Activated B cell treated with CpG ODN at 0.5 μM for 24 hours (primary cell): ENCODE results near the gene SLC35A3. TPM values are rescaled to one million over a fixed set of nuclear protein-coding genes. Genes with fewer than 3 reads are reported as not detected.
"Not testable (repeated sequence)": the region's sequence is repeated elsewhere in the genome, so short reads cannot be mapped to it uniquely, and the experiment has no call there.

Source experiments
- ATAC-seq: fragments of 200-7000 bp; cut with Tn5 transposase; one replicate; pipeline ENCODE4 v1.10.0; 2021; ENCODE audit warnings: low read depth, mild to moderate bottlenecking, moderate library complexity
- CTCF ChIA-PET: fragments of 350-600 bp; sonication (Branson Sonifier 250); formaldehyde crosslinking; loops from one replicate; lab custom pipeline; 2021; ENCODE audit warnings: antibody characterized with exemption; lab: Charles Lee
- POLR2A ChIA-PET: fragments of 350-600 bp; sonication (Branson Sonifier 250); formaldehyde crosslinking; loops from one replicate; lab custom pipeline; 2021; ENCODE audit warnings: antibody characterized with exemption; lab: Charles Lee
- DNase-seq: peaks from one replicate; pipeline ENCODE4 v3.0.0; 2022
- H3K27ac Mint-ChIP-seq: one replicate; pipeline ENCODE4 v1.8.0; 2020; ENCODE audit warnings: mixed read lengths
- H3K27me3 Mint-ChIP-seq: one replicate; pipeline ENCODE4 v1.8.0; 2021; ENCODE audit warnings: mixed read lengths
- H3K36me3 Mint-ChIP-seq: one replicate; pipeline ENCODE4 v1.8.0; 2021; ENCODE audit warnings: low read depth, mixed read lengths
- H3K4me1 Mint-ChIP-seq: one replicate; pipeline ENCODE4 v1.8.0; 2021; ENCODE audit warnings: mixed read lengths
- H3K4me3 Mint-ChIP-seq: one replicate; pipeline ENCODE4 v1.8.0; 2020; ENCODE audit warnings: mild to moderate bottlenecking, mixed read lengths
- H3K9me3 Mint-ChIP-seq: one replicate; pipeline ENCODE4 v1.8.0; 2020; ENCODE audit warnings: mixed read lengths
- CTCF ChIP-seq: fragments of 200-600 bp; IDR thresholded peaks from one replicate; pipeline ENCODE4 v1.8.0; 2022; ENCODE audit warnings: antibody characterized with exemption, mild to moderate bottlenecking
- intact Hi-C: fragments of 100-400 bp; cut with micrococcal nuclease; formaldehyde crosslinking; loops from one replicate; pipeline ENCODE4 v1.15.1; 2024
- total RNA-seq: library from RNA; stranded (reverse); gene quantifications from 2 replicates; pipeline ENCODE4 v1.2.3, GENCODE V29; 2022

The SLC35A3 gene
- total RNA-seq, 1 donor from 2014 or later = 21.1 TPM

DNA sequence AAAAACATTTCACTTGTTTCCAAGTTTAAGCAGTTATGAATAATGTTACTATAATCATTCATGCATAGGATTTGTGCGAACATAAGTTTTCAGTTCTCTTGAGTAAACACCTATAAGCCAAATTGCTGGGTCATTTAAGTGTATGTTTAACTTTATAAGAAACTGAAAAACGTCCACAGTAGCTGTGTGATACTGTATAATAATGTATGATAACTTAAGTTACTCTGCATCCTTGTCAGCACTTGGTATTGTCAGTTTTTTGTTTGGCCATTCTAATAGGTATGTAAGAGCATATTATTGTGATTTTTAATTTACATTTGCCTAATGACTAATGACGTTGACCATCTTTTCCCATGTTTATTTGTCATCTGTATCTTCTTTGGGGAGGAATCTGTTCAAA lies 14.4 kb upstream of the SLC35A3 start:
- H3K36me3 Mint-ChIP-seq = no peaks in the 10 kb centered on the region
- TF ChIP-seq CTCF = no peak
- POLR2A ChIA-PET = no interaction called here

GRCh38 chr1:99956755-99957154 lies 13.0 kb upstream of the SLC35A3 start:
- Mint-ChIP-seq H3K27me3 (no peaks in the 10 kb centered on the region), H3K9me3 (no peaks in the 10 kb centered on the region), H3K4me3 (no peak overlapping the region), H3K36me3 (no peaks in the 10 kb centered on the region), H3K4me1 (no peaks in the 10 kb centered on the region), H3K27ac (no peak overlapping the region)
- no peak for TF ChIP-seq CTCF
- intact Hi-C loops = no loop called here
- ChIA-PET POLR2A (no interaction called here), CTCF (no interaction called here)
- ATAC-seq (no peak), DNase-seq (no peak)

More for the DNA sequence above, 14.4 kb upstream of the SLC35A3 start:
- no peaks in the 10 kb centered on the region for H3K9me3 Mint-ChIP-seq
- no peaks in the 10 kb centered on the region for H3K4me1 Mint-ChIP-seq
- intact Hi-C loops = no loop called here
- CTCF ChIA-PET = no interaction called here
- no peak overlapping the region for H3K27ac Mint-ChIP-seq
- no peak overlapping the region for H3K4me3 Mint-ChIP-seq
- DNase-seq (no peak), ATAC-seq (no peak)
- no peaks in the 10 kb centered on the region for H3K27me3 Mint-ChIP-seq

DNA sequence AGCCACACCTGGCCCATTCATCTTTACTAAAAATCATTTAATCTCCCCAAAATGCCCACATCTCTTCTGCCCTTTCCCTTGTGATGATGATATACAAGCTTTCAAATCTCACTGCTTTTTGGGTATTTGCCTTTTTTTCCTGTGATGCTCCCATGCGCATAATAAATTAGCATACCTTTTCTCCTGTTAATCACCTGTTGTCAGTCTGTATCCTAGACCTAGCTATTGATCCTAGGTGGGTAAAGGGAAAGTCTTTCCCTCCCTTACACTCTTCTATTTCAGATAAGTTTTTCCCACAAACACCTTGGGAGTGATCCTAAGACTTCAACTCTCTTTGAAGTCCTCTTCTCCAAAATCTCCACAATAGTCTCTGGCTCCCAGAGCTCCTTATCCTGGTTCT lies 12.0 kb upstream of the SLC35A3 start:
- no peaks in the 10 kb centered on the region for H3K9me3 Mint-ChIP-seq
- CTCF ChIA-PET = no interaction called here
- H3K4me3 Mint-ChIP-seq = no peak overlapping the region
- no peaks in the 10 kb centered on the region for H3K36me3 Mint-ChIP-seq
- ATAC-seq = no peak
- H3K4me1 Mint-ChIP-seq = no peaks in the 10 kb centered on the region
- intact Hi-C loops = no loop called here
- TF ChIP-seq CTCF = no peak
- no peak for DNase-seq
- H3K27ac Mint-ChIP-seq = no peak overlapping the region
- POLR2A ChIA-PET = no interaction called here
- H3K27me3 Mint-ChIP-seq = no peaks in the 10 kb centered on the region

- ATAC-seq, H3K27ac Mint-ChIP-seq, H3K4me1 Mint-ChIP-seq, POLR2A ChIA-PET, DNase-seq, H3K27me3 Mint-ChIP-seq, H3K36me3 Mint-ChIP-seq, CTCF ChIA-PET, H3K9me3 Mint-ChIP-seq, H3K4me3 Mint-ChIP-seq, intact Hi-C loops: not testable (repeated sequence)
These were observed 10.5 kb upstream of the SLC35A3 start for GRCh38 chr1:99959189-99959705.

DNA sequence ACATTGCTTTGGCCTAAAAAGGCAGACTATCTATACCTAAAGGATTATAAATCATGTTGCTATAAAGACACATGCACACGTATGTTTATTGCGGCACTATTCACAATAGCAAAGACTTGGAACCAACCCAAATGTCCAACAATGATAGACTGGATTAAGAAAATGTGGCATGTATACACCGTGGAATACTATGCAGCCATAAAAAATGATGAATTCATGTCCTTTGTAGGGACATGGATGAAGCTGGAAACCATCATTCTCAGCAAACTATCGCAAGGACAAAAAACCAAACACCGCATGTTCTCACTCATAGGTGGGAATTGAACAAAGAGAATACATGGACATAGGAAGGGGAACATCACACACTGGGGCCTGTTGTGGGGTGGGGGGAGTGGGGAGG lies 9.5 kb upstream of the SLC35A3 start:
- intact Hi-C loops, CTCF ChIA-PET, ATAC-seq, H3K27ac Mint-ChIP-seq, H3K4me1 Mint-ChIP-seq, H3K36me3 Mint-ChIP-seq, POLR2A ChIA-PET, H3K9me3 Mint-ChIP-seq, DNase-seq, H3K4me3 Mint-ChIP-seq, H3K27me3 Mint-ChIP-seq: not testable (repeated sequence)

- ChIA-PET POLR2A (no interaction called here), CTCF (no interaction called here)
- ATAC-seq = no peak
- Mint-ChIP-seq H3K36me3 (no peaks in the 10 kb centered on the region), H3K4me3 (no peak overlapping the region), H3K4me1 (peaks cover under 1% of the 10 kb centered on the region), H3K27ac (no peak overlapping the region), H3K27me3 (no peaks in the 10 kb centered on the region), H3K9me3 (no peaks in the 10 kb centered on the region)
- intact Hi-C loops = no loop called here
- TF ChIP-seq CTCF = no peak
- no peak for DNase-seq
These were observed 6.6 kb upstream of the SLC35A3 start for GRCh38 chr1:99963041-99963795.
